Activated naive CD4-positive, alpha-beta T cell treated with anti-CD3 and anti-CD28 coated beads, Interleukin-2, amount 10 ng/mL, durations not matched to agents 7 days and 5 days (primary cell): ENCODE measurements around the gene RNF103.
A peak's percentile ranks its signal among the peaks of the same experiment; 100 is the strongest.
"Not testable (repeated sequence)": the region's sequence is repeated elsewhere in the genome, so short reads cannot be mapped to it uniquely, and the experiment has no call there.

Experiments
- CTCF ChIA-PET: fragments of 350-600 bp; sonication (Branson Sonifier 250); formaldehyde crosslinking; loops from one replicate; lab custom pipeline; 2021; ENCODE audit warnings: antibody characterized with exemption; lab: Charles Lee
- DNase-seq: peaks from one replicate; pipeline ENCODE4 v3.0.0-alpha.2; 2020
- H3K27ac Mint-ChIP-seq: one replicate; pipeline ENCODE4 v1.8.0; 2021; ENCODE audit warnings: mild to moderate bottlenecking, moderate library complexity, mixed read lengths
- H3K27me3 Mint-ChIP-seq: one replicate; pipeline ENCODE4 v1.8.0; 2021; ENCODE audit warnings: mild to moderate bottlenecking, mixed read lengths
- H3K36me3 Mint-ChIP-seq: one replicate; pipeline ENCODE4 v1.8.0; 2021; ENCODE audit warnings: mixed read lengths
- H3K4me1 Mint-ChIP-seq: one replicate; pipeline ENCODE4 v1.8.0; 2021; ENCODE audit warnings: mixed read lengths
- H3K4me3 Mint-ChIP-seq: one replicate; pipeline ENCODE4 v1.8.0; 2021; ENCODE audit warnings: mild to moderate bottlenecking, moderate library complexity, mixed read lengths
- H3K9me3 Mint-ChIP-seq: one replicate; pipeline ENCODE4 v1.8.0; 2021; ENCODE audit warnings: mixed read lengths

The RNF103 gene

GRCh38 chr2:86616502-86616901 lies 7.2 kb downstream of the RNF103 start:
- H3K36me3 Mint-ChIP-seq, result peaks cover 58% of the 10 kb centered on the region
- H3K27ac Mint-ChIP-seq, result no peak overlapping the region
- no peaks in the 10 kb centered on the region for H3K27me3 Mint-ChIP-seq
- CTCF ChIA-PET, result no interaction called here
- no peak for DNase-seq
- no peaks in the 10 kb centered on the region for H3K9me3 Mint-ChIP-seq
- peaks cover 14% of the 10 kb centered on the region for H3K4me1 Mint-ChIP-seq
- H3K4me3 Mint-ChIP-seq, result no peak overlapping the region

GRCh38 chr2:86615596-86615995 lies 8.1 kb downstream of the RNF103 start:
- H3K4me3 Mint-ChIP-seq, result no peak overlapping the region
- no peak for DNase-seq
- CTCF ChIA-PET, result no interaction called here
- H3K27ac Mint-ChIP-seq, result no peak overlapping the region
- no peaks in the 10 kb centered on the region for H3K27me3 Mint-ChIP-seq
- peaks cover 67% of the 10 kb centered on the region for H3K36me3 Mint-ChIP-seq
- peaks cover 8% of the 10 kb centered on the region for H3K4me1 Mint-ChIP-seq
- no peaks in the 10 kb centered on the region for H3K9me3 Mint-ChIP-seq

GRCh38 chr2:86613515-86613914 lies 10.2 kb downstream of the RNF103 start:
- peaks cover 3% of the 10 kb centered on the region for H3K4me1 Mint-ChIP-seq
- no peak for DNase-seq
- H3K9me3 Mint-ChIP-seq, result no peaks in the 10 kb centered on the region
- H3K4me3 Mint-ChIP-seq, result no peak overlapping the region
- CTCF ChIA-PET, result no interaction called here
- H3K27ac Mint-ChIP-seq, result no peak overlapping the region
- H3K27me3 Mint-ChIP-seq, result no peaks in the 10 kb centered on the region
- H3K36me3 Mint-ChIP-seq, result peaks cover 61% of the 10 kb centered on the region

GRCh38 chr2:86610871-86611270 lies 12.8 kb downstream of the RNF103 start:
- H3K36me3 Mint-ChIP-seq, result peaks cover 44% of the 10 kb centered on the region
- H3K27ac Mint-ChIP-seq, result no peak overlapping the region

GRCh38 chr2:86608832-86609410 lies 14.7 kb downstream of the RNF103 start:
- Mint-ChIP-seq H3K9me3 (no peaks in the 10 kb centered on the region), H3K27me3 (no peaks in the 10 kb centered on the region), H3K4me1 (no peaks in the 10 kb centered on the region), H3K36me3 (peaks cover 53% of the 10 kb centered on the region), H3K27ac (no peak overlapping the region), H3K4me3 (no peak overlapping the region)
- DNase-seq, result no peak
- CTCF ChIA-PET, result interaction anchor here (0.7 kb wide), 1 partner anchor 13 kb away, joined by 3 read pairs; no protein-coding TSS in a partner anchor

More at GRCh38 chr2:86610871-86611270, 12.8 kb downstream of the RNF103 start:
- CTCF ChIA-PET, result no interaction called here
- Mint-ChIP-seq H3K9me3 (no peaks in the 10 kb centered on the region), H3K4me1 (no peaks in the 10 kb centered on the region), H3K27me3 (no peaks in the 10 kb centered on the region), H3K4me3 (no peak overlapping the region)
- no peak for DNase-seq

GRCh38 chr2:86603905-86604304 lies 19.8 kb downstream of the RNF103 start:
- DNase-seq, result no peak
- Mint-ChIP-seq H3K4me3 (no peak overlapping the region), H3K9me3 (no peaks in the 10 kb centered on the region), H3K36me3 (peaks cover 36% of the 10 kb centered on the region), H3K27ac (no peak overlapping the region), H3K4me1 (no peaks in the 10 kb centered on the region), H3K27me3 (no peaks in the 10 kb centered on the region)
- CTCF ChIA-PET, result no interaction called here

- Mint-ChIP-seq H3K27me3 (peaks cover 4% of the 10 kb centered on the region), H3K36me3 (peaks cover 11% of the 10 kb centered on the region), H3K4me1 (no peaks in the 10 kb centered on the region), H3K4me3 (no peak overlapping the region), H3K9me3 (no peaks in the 10 kb centered on the region), H3K27ac (no peak overlapping the region)
- CTCF ChIA-PET, result no interaction called here
- DNase-seq, result no peak
Observed at GRCh38 chr2:86598966-86599365, 24.7 kb downstream of the RNF103 start.

- Mint-ChIP-seq H3K4me3 (no peak overlapping the region), H3K27me3 (peaks cover 10% of the 10 kb centered on the region), H3K4me1 (no peaks in the 10 kb centered on the region), H3K36me3 (no peaks in the 10 kb centered on the region), H3K9me3 (peaks cover under 1% of the 10 kb centered on the region), H3K27ac (no peak overlapping the region)
- no peak for DNase-seq
- CTCF ChIA-PET, result interaction anchor here (1.4 kb wide), 1 partner anchor 12 kb away, joined by 5 read pairs; no protein-coding TSS in a partner anchor
Observed at GRCh38 chr2:86596118-86596517, 27.5 kb downstream of the RNF103 start.

- Mint-ChIP-seq H3K4me3 (no peak overlapping the region), H3K27me3 (peaks cover 10% of the 10 kb centered on the region), H3K27ac (no peak overlapping the region), H3K4me1 (no peaks in the 10 kb centered on the region), H3K9me3 (peaks cover 6% of the 10 kb centered on the region), H3K36me3 (no peaks in the 10 kb centered on the region)
- CTCF ChIA-PET, result no interaction called here
- no peak for DNase-seq
Observed at GRCh38 chr2:86593266-86593665, 30.4 kb downstream of the RNF103 start.

- H3K27ac Mint-ChIP-seq, result no peak overlapping the region
- no peaks in the 10 kb centered on the region for H3K36me3 Mint-ChIP-seq
- peaks cover 6% of the 10 kb centered on the region for H3K9me3 Mint-ChIP-seq
- H3K27me3 Mint-ChIP-seq, result peaks cover 10% of the 10 kb centered on the region
- no peak for DNase-seq
- H3K4me3 Mint-ChIP-seq, result no peak overlapping the region
- H3K4me1 Mint-ChIP-seq, result no peaks in the 10 kb centered on the region
- CTCF ChIA-PET, result no interaction called here
Observed at GRCh38 chr2:86592547-86593230, 31.0 kb downstream of the RNF103 start.

- H3K4me1 Mint-ChIP-seq, H3K36me3 Mint-ChIP-seq, CTCF ChIA-PET, H3K9me3 Mint-ChIP-seq, H3K4me3 Mint-ChIP-seq, H3K27ac Mint-ChIP-seq, DNase-seq: not testable (repeated sequence)
- peaks cover 10% of the 10 kb centered on the region for H3K27me3 Mint-ChIP-seq
Observed at GRCh38 chr2:86589701-86590100, 34.0 kb downstream of the RNF103 start.

GRCh38 chr2:86584151-86584913 lies 39.3 kb downstream of the RNF103 start:
- Mint-ChIP-seq H3K4me1 (peaks cover 12% of the 10 kb centered on the region), H3K27me3 (no peaks in the 10 kb centered on the region), H3K9me3 (peaks cover 2% of the 10 kb centered on the region), H3K36me3 (no peaks in the 10 kb centered on the region), H3K4me3 (no peak overlapping the region), H3K27ac (peak overlapping the region; percentile 81)
- no peak for DNase-seq
- CTCF ChIA-PET, result interaction anchor here (1.4 to 1.7 kb wide), 2 partner anchors 10 to 12 kb away, joined by 5 to 7 read pairs; no protein-coding TSS in a partner anchor

GRCh38 chr2:86580560-86580959 lies 43.1 kb downstream of the RNF103 start:
- Mint-ChIP-seq H3K27me3 (no peaks in the 10 kb centered on the region), H3K27ac (no peak overlapping the region), H3K9me3 (peaks cover 2% of the 10 kb centered on the region), H3K4me1 (peaks cover 12% of the 10 kb centered on the region), H3K4me3 (no peak overlapping the region), H3K36me3 (no peaks in the 10 kb centered on the region)
- CTCF ChIA-PET, result no interaction called here
- no peak for DNase-seq

- no peak for DNase-seq
- Mint-ChIP-seq H3K27me3 (no peaks in the 10 kb centered on the region), H3K27ac (no peak overlapping the region), H3K4me1 (no peaks in the 10 kb centered on the region), H3K9me3 (peaks cover 2% of the 10 kb centered on the region), H3K36me3 (no peaks in the 10 kb centered on the region), H3K4me3 (no peak overlapping the region)
- CTCF ChIA-PET, result no interaction called here
Observed at GRCh38 chr2:86577817-86578456, 45.7 kb downstream of the RNF103 start.
